GM12801 (cell line): ENCODE data around the gene DIS3L2.

Experiments
- CTCF ChIP-seq: IDR thresholded peaks from one replicate; pipeline ENCODE4 v1.5.1; 2011; ENCODE audit warnings: control low read depth; ENCODE audit not compliant: insufficient read length; ENCODE audit errors: extremely low read depth

DIS3L2 gene

GRCh38 chr2:232023426-232023825 lies 61.9 kb downstream of the DIS3L2 start:
- no peak for TF ChIP-seq CTCF

DNA sequence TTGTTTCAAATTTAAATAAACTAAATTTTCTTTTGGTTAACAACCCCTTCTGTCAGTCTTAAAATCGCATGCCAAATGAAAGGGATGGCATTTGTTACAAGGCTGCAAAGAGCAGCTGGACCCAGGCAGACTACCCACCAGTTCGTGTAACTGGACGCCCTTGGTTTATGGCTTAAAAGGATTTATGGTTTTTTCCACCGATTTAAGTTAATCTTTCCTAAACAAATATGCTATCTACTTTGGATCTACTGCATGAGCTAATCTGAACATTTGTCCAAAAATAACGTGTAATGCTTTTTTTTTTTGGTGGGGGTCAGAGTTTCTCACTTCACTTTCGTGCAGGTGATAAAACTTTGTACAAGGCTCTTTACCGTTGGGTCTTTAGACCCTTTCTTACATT lies 62.9 kb downstream of the DIS3L2 start:
- no peak for TF ChIP-seq CTCF

GRCh38 chr2:232026910-232027309 lies 65.4 kb downstream of the DIS3L2 start:
- TF ChIP-seq CTCF: no peak

DNA sequence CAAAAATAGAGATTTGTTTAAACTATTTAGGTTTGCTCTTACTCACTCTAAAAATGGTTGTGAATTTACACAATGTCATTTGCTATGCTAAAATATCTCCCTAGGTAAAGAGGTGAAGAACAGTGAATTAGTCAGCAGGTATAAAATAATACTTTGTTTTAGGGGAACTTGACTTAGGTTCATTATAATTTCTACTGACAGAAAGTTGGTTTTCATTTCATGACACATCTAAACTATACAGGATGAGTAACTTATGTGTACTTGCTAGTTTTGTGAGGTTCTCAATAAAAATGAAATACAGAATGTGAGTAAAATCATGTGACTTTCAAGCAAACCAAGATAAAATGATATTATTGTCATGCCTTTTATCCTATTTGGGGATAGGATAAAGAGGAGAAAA lies 66.0 kb downstream of the DIS3L2 start:
- no peak for TF ChIP-seq CTCF

DNA sequence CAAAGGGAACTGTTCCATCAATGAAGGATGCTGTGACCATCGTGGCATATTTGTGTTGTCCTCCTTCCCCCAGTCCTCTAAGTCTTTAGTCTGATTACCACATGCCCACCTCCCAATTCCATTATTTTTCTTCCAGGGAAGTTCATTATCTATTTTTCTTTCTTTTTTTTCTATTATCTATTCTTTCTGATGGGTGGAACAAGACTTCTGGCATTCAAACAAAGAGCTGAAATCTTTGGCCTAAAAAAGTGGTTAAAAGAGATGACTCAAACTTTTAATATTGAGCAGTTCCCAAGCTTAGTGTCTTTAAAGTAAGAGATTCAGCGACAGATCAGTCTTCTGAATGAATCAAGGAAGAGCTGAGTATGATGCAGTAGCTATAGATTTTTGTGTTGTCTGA lies 66.6 kb downstream of the DIS3L2 start:
- TF ChIP-seq CTCF: no peak

DNA sequence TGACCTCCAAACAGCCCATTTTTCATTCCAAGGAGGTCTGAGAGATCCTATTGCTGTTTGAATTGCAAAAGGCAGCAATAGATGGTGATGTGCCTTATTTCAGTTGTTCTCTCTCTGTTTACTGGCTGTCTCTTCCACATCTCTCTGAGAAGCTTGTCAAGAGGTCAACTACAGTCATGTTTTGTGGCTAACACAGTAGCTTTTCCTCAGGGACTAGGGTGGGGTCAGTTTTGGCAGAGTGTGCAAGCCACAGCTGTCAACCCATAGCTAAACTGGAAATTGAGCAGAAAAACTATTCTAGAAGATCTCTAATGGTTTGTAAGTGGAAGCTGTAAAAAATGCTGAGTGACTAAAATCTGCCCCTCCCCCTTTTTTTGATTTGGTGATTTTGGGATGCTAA lies 67.1 kb downstream of the DIS3L2 start:
- TF ChIP-seq CTCF: no peak

DNA sequence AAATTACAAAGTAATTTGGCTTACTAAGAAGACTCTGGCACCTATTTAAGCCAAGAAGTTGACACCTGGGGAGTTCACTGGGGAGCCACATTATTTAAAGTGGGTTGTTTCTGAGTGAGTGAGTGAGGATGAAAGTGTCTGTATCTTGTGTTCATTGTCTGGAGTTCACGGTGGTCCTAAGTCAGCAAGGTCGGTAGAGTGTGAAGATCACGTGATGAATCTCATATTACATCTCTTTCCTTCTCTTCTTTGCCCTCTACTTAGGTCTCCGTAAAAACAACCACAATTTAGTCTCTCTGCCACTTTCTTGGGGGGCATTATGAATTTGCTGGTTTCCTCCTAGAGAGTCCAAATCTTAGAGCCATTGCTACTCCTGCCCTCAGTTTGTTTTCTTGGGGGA lies 67.8 kb downstream of the DIS3L2 start:
- TF ChIP-seq CTCF: no peak

DNA sequence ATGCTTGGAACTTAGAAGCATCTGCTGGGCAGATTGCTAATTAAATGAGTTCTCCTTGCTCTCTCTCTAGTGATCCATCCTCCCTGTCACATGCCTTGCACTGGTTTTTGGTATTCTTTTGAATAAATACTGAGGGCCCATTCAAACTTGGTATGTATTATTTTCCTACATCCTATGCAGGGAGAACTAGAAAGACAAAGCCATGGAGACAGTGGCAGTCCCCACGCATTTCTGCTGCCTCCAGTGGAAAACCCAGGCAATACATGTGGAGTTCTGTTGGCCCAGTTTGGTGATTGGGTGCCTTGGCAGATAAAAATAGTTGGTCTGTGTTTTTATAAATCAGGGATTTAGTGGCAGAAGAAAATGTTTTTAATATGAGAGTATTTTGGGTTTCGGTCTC lies 68.7 kb downstream of the DIS3L2 start:
- TF ChIP-seq CTCF: no peak
